MM.1S (cell line): ENCODE results near the gene ZFAND2A.

ENCODE experiments used
- CTCF ChIP-seq: fragments of 300-600 bp; sonication (generic); IDR thresholded peaks from 2 replicates; pipeline ENCODE4 v1.5.1; 2016; ENCODE audit warnings: antibody characterized with exemption, low read length, mixed read lengths
- EZH2phosphoT487 ChIP-seq: fragments of 300-600 bp; sonication (generic); IDR thresholded peaks from 2 replicates; pipeline ENCODE4 v1.6.1; 2018; ENCODE audit warnings: antibody characterized with exemption, low read length

- TF ChIP-seq CTCF (no peak), EZH2phosphoT487 (no peak)
These were observed 37.0 kb downstream of the ZFAND2A start for GRCh38 chr7:1122832-1123501.
